Measurements from ENCODE around the gene ORM2. TPM values are rescaled to one million over a fixed set of nuclear protein-coding genes. Genes with fewer than 3 reads are reported as not detected.
"Not testable (repeated sequence)": the region's sequence is repeated elsewhere in the genome, so short reads cannot be mapped to it uniquely, and the experiment has no call there.

Gene ORM2
- total RNA-seq, 1 donor from 2014 or later: not detected

GRCh38 chr9:114324492-114324891 is 5.2 kb upstream of the ORM2 start:
- TF ChIP-seq, protein P1, sequence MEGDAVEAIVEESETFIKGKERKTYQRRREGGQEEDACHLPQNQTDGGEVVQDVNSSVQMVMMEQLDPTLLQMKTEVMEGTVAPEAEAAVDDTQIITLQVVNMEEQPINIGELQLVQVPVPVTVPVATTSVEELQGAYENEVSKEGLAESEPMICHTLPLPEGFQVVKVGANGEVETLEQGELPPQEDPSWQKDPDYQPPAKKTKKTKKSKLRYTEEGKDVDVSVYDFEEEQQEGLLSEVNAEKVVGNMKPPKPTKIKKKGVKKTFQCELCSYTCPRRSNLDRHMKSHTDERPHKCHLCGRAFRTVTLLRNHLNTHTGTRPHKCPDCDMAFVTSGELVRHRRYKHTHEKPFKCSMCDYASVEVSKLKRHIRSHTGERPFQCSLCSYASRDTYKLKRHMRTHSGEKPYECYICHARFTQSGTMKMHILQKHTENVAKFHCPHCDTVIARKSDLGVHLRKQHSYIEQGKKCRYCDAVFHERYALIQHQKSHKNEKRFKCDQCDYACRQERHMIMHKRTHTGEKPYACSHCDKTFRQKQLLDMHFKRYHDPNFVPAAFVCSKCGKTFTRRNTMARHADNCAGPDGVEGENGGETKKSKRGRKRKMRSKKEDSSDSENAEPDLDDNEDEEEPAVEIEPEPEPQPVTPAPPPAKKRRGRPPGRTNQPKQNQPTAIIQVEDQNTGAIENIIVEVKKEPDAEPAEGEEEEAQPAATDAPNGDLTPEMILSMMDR (conservative IDR thresholded peaks at IDR 0.05; ENCODE audit: low read depth, low read length): no peak
- no peak overlapping the region for H3K4me3 ChIP-seq (ENCODE audit: low read depth, low read length)
- DNase-seq (ENCODE audit: low read depth): no peak

- DNase-seq (ENCODE audit: low read depth); H3K4me3 ChIP-seq (ENCODE audit: low read depth, low read length): not testable (repeated sequence)
Observed at GRCh38 chr9:114324965-114325364, 4.7 kb upstream of the ORM2 start.

DNA sequence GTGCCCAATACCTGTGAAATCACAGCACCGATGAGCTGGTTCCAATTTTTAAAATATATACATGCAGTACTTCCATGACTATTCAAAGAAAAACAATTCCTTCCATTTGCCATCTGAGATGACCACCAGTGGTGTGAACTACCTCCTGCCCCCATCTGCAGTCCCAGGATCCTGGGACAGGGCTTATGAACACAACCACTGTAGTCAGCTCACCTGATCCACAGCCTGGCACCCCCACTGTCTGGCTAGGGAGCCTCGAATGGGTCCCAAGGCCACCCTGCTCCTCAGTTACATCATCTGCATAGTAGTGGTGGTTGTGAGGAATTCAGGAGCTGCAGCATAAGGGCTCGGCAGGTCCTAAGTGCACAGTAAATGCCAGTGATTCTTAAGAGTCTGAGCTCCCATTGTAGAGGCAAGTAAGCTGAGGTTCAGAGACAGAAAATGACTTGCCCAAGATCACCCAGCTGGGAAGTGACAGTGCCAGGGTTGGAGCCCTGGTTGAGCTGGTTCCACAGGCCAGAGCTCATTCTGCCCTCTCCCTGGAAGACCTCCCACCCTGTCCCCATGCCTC is 3.9 kb upstream of the ORM2 start:
- not testable (repeated sequence) for H3K4me3 ChIP-seq (ENCODE audit: low read depth, low read length); DNase-seq (ENCODE audit: low read depth)

GRCh38 chr9:114327749-114328148 is 1.9 kb upstream of the ORM2 start:
- TF ChIP-seq, protein P1 (conservative IDR thresholded peaks at IDR 0.05; ENCODE audit: low read depth, low read length): no peak
- H3K4me3 ChIP-seq (ENCODE audit: low read depth, low read length): no peak overlapping the region
- DNase-seq (ENCODE audit: low read depth): no peak

GRCh38 chr9:114328357-114328820 is 1.3 kb upstream of the ORM2 start:
- not testable (repeated sequence) for DNase-seq (ENCODE audit: low read depth); H3K4me3 ChIP-seq (ENCODE audit: low read depth, low read length)

GRCh38 chr9:114328937-114329624 is 588 bp upstream of the ORM2 start:
- DNase-seq (ENCODE audit: low read depth); H3K4me3 ChIP-seq (ENCODE audit: low read depth, low read length): not testable (repeated sequence)

DNA sequence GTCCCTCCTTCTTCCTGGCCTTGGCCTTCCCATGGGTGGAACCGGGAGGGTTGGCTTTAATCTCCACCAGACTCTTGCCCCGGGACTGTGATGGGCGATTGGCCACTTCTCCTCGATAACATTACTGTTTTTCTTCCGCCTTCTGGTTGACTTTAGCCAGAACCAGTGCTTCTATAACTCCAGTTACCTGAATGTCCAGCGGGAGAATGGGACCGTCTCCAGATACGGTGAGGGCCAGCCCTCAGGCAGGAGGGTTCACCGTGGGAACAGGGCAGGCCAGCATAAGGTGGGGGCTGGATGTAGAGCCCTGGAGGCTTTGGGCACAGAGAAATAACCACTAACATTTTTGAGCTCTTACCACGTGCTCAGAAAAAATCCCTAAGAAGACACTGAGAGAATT is 967 bp downstream of the ORM2 start:
- no peak overlapping the region for H3K4me3 ChIP-seq (ENCODE audit: low read depth, low read length)
- no peak for DNase-seq (ENCODE audit: low read depth)
- TF ChIP-seq, protein P1 (conservative IDR thresholded peaks at IDR 0.05; ENCODE audit: low read depth, low read length): no peak

DNA sequence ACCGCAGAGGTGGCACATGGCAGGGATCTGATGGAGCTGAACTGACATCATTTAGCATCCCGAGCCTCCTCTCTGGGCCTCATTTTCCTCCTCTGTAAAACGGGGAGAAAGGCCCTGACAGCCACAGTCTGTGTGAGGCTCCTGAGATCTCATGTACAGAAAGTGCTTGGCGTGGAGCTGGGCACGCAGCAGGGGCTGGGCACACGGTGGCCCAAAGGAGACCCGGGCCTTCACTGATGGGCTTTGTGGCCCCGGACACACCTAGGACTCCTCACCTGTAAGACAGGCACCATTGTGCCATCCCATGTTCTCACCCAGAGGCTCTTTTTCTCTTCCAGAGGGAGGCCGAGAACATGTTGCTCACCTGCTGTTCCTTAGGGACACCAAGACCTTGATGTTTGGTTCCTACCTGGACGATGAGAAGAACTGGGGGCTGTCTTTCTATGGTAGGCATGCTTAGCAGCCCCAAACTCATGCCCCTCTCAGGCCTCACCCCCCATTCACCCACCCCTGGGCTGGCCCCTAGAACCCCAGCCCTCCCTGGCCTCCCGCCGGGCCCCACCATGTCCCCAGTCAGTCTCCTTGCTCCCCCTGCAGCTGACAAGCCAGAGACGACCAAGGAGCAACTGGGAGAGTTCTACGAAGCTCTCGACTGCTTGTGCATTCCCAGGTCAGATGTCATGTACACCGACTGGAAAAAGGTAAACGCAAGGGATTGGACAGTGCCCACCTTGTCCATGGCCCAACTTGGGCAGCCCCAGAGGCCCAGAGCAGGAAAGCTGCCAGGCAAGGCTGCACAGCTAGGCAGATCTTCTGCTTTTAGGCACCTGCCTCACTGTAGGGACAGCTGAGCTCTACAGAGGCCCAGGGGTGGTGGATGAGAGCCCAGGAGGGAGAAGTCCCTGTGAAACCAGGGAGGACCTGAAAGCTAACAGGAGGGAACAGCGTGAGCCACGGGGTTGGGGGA is 1.8 kb downstream of the ORM2 start:
- DNase-seq (ENCODE audit: low read depth); H3K4me3 ChIP-seq (ENCODE audit: low read depth, low read length): not testable (repeated sequence)

GRCh38 chr9:114332474-114333040 is 2.9 kb downstream of the ORM2 start:
- not testable (repeated sequence) for H3K4me3 ChIP-seq (ENCODE audit: low read depth, low read length); DNase-seq (ENCODE audit: low read depth)

GRCh38 chr9:114333718-114334117 is 4.0 kb downstream of the ORM2 start:
- not testable (repeated sequence) for DNase-seq (ENCODE audit: low read depth); H3K4me3 ChIP-seq (ENCODE audit: low read depth, low read length)
